ENCODE measurements around the gene FA2H.
A peak's percentile ranks its signal among the peaks of the same experiment; 100 is the strongest.

FA2H gene

DNA sequence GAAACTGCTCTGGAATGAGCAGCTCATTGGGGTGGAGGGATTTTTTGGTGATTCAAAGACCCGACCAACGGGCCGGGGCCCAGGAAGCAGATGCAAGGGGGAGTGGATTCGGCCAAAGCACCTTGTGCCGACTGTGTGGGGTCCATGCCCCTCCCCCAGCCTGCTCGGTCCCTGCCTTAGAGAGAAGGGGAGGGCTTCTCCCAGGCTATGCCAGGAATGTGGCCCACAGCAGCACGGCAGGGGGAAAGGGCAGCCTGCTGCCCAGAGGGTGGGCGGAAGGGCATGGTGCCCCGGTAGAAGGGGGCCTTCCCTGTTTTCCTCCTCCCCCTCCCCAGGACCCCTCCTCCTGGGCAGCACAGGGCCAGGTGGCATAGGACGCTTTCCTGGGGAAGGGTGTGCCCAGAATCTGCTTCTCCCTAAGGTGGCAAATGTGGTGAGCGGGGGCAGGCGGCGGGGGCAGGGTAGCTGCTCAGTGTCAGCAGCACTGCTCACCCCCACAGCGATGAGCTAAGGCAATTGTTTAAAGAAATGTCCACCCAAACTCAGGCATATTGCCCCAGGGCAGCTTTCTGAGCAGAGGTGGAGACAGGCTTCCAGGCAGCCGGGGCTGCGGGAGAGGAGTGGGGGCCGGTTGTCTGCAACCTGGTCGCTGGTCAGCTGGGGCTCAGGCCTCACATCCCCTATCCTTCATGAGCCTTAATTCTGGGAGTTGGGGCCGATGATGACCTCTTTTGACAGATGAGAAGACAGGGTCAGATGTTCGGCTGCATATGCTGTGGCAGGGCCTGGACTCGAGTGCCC is 40.1 kb downstream of the FA2H start:
- TF ChIP-seq, protein P1, sequence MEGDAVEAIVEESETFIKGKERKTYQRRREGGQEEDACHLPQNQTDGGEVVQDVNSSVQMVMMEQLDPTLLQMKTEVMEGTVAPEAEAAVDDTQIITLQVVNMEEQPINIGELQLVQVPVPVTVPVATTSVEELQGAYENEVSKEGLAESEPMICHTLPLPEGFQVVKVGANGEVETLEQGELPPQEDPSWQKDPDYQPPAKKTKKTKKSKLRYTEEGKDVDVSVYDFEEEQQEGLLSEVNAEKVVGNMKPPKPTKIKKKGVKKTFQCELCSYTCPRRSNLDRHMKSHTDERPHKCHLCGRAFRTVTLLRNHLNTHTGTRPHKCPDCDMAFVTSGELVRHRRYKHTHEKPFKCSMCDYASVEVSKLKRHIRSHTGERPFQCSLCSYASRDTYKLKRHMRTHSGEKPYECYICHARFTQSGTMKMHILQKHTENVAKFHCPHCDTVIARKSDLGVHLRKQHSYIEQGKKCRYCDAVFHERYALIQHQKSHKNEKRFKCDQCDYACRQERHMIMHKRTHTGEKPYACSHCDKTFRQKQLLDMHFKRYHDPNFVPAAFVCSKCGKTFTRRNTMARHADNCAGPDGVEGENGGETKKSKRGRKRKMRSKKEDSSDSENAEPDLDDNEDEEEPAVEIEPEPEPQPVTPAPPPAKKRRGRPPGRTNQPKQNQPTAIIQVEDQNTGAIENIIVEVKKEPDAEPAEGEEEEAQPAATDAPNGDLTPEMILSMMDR (IDR thresholded peaks at IDR 0.05; ENCODE audit: insufficient read depth, low read depth, low read length, missing control alignments) = no peak

DNA sequence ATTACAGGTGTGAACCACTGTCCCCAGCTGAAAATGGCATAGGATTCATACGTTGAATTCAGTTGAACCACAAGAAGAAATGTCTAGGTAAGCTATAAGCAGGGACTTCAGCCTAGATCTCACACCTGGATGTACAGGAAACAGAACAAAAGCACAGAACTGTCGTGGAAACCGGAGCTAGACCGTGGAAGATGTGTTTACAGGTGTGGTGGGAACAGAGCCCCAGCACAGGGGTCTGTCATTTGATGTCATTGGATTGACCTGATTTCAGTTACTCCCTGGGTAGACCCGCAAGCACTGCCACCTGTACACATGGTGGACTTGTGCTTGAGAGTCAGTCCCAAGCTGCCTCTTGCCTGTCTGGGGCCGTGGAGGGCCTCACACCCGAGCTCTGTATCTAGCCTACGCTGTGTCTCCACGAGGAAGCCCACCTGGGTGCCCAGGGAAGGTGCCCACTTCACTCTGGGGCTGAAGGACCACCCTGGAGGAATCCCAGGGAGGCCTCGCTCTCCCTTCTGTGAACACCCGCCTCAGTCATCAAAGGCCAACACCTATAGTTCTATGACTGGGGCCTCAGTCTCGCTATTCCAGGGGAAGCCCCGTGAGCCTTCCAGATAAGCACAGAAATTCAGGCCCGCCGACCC is 41.8 kb downstream of the FA2H start:
- no peak overlapping the region for H3K4me3 ChIP-seq (ENCODE audit: low read depth, low read length)
- TF ChIP-seq, protein P1 (IDR thresholded peaks at IDR 0.05; ENCODE audit: insufficient read depth, low read depth, low read length, missing control alignments) = no peak
- no peak for DNase-seq (ENCODE audit: low read depth)

More for the DNA sequence above, 40.1 kb downstream of the FA2H start:
- DNase-seq (ENCODE audit: low read depth) = no peak
- H3K4me3 ChIP-seq (ENCODE audit: low read depth, low read length) = no peak overlapping the region

DNA sequence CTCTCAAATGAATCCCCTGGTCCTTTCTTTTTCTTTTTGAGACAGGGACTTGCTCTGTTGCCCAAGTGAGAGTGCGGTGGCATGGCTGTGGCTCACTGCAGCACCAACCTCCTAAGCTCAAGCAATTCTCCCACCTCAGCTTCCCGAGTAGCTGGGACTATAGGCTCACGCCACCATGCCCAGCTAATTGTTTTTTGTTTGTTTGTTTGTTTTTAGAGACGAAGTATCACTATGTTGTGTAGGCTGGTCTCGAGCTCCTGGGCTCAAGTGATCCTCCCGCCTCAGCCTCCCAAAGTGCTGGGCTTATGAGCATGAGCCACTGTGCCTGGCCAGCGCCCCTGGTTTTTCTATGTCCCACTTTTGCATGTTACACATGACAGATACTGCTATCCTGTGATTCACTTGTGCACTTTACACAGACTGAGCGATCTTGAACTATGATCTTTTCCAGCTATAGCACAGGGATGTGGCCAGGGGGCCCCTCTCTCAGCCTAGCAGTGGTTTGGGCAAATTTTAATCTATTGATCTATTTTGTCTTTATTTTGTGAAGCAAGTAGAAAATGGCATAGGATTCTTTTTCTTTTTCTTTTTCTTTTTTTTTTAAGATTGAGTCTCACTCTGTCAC is 42.7 kb downstream of the FA2H start:
- no peak overlapping the region for H3K4me3 ChIP-seq (ENCODE audit: low read depth, low read length)
- no peak for DNase-seq (ENCODE audit: low read depth)
- TF ChIP-seq, protein P1 (IDR thresholded peaks at IDR 0.05; ENCODE audit: insufficient read depth, low read depth, low read length, missing control alignments) = no peak

DNA sequence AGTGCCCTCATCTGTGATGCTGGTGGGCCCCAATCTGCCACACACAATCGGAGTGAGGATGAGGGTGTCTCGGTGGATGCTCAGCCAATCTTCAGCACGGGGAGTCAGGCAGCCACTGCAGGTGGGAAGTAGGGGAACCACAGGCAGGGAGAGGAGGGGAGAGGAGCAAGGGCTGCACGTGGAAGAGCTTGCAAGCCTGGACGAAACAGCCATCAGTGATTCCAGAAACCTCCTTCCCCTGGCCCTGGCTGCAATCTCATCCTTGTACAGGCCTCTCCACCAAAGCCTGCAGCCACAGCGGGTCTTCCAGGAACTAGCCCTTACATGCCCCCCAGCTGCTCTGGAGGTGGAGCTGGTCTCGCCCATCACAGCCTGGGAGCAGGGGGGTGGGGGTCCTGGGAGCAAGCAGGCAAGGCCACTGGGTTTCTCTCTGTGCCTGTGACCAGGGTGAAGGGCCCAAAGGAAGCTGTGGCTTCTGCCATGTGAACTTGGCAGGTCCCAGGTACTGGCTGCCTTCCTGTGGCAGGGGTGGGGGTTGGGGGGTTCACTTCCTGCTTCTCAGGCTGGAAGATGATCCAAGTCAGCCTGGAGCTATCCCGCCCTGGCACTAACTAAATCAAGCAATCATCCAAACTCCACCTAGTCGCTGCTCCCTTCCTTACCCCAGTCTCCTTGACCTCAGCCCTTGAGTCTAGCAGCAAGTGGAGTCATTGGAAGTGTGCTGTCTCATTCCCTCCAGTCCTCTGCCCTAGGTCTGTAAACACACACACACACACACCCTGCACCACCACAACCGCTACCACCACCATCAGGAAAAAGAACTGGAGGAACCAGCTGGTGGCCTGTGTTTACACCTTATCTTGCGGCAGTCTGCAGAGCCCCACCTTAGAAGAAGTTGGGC is 44.6 kb downstream of the FA2H start:
- TF ChIP-seq, protein P1 (IDR thresholded peaks at IDR 0.05; ENCODE audit: insufficient read depth, low read depth, low read length, missing control alignments) = no peak
- no peak overlapping the region for H3K4me3 ChIP-seq (ENCODE audit: low read depth, low read length)
- DNase-seq (ENCODE audit: low read depth) = no peak

DNA sequence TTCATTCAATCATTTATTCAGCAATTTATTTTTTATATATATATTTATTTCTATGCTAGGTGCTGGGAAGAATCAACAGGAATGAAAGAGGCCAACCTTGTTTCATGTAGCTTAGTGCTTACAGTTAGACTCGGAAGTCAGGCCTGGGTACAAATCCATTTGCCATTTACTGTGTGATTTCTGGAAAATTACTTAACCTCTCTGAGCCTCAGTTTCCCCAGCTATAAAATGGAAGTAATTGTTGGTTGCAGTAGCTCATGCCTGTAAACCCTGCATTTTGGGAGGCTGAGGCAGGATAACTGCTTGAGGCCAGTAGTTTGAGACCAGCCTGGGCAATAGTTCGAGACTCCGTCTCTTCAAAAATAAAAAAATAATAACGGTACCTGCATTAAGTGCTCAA is 46.7 kb downstream of the FA2H start:
- H3K4me3 ChIP-seq (ENCODE audit: low read depth, low read length) = no peak overlapping the region
- TF ChIP-seq, protein P1 (IDR thresholded peaks at IDR 0.05; ENCODE audit: insufficient read depth, low read depth, low read length, missing control alignments) = no peak
- no peak for DNase-seq (ENCODE audit: low read depth)

DNA sequence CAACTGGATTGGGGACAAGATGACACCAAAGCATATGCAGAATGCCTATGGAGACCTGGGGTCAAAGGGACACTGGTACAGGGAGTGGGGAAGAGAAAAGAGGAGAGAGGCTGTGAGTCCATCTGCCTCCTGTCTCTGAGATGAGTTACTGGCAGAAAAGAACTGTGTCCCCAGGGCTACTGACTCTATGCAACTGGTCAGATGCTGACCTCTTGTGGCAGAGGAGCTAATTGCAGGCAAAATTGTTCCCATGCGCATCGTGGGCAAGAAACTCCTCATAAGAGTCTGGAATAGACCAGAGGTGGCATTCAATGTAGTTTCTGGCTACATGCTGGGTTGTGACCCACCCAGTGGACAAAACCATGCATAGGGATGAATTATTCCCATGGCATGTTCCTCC is 47.9 kb downstream of the FA2H start:
- no peak overlapping the region for H3K4me3 ChIP-seq (ENCODE audit: low read depth, low read length)
- peak; percentile 63 for DNase-seq (ENCODE audit: low read depth)
- TF ChIP-seq, protein P1 (IDR thresholded peaks at IDR 0.05; ENCODE audit: insufficient read depth, low read depth, low read length, missing control alignments) = peak; percentile 58
